ENCODE data around the gene RNF5. TPM values are rescaled to one million over a fixed set of nuclear protein-coding genes. Genes with fewer than 3 reads are reported as not detected.

Gene RNF5
- total RNA-seq, 4 donors from 2014 or later: 54.6 to 98.3 (median 78.1) TPM

DNA sequence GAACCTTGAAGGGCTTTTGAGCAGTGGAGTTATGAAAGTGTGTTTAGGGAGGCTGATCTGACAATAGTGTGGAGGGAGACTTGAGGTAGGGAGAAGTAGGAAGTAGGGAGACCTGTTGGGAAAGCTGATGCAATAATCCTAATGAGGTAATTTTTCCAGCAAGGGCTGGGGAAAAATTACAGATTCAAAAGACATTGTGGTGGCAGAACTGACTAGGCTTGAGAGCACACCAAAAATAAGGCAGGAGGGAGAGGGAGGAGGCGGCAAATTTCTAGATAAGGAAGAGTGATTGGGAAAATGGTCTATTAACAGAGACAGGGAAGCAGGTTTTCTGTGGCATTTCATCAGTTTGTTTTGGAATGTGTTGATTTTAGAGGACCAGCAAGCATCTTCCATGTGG is 31.9 kb upstream of the RNF5 start:
- H3K4me1 ChIP-seq: no peaks in the 10 kb centered on the region
- in situ Hi-C loops (cut with MboI; ENCODE audit: low sequenced_read_pairs in 4 of 4) (loop anchor here in 1 of 4 donors (25.0 kb wide), 1 partner anchor 184 kb away; the partner anchor contains the start of genes DXO, NELFE and SKIC2), intact Hi-C loops (cut with DNase I; ENCODE audit: low total_unique reads) (no loop called here)
- no peaks in the 10 kb centered on the region for H3K36me3 ChIP-seq
- no peaks in the 10 kb centered on the region for H3K9me3 ChIP-seq
- DNase-seq: no peak
- no peak overlapping the region for H3K27ac ChIP-seq
- TF ChIP-seq, protein P1, sequence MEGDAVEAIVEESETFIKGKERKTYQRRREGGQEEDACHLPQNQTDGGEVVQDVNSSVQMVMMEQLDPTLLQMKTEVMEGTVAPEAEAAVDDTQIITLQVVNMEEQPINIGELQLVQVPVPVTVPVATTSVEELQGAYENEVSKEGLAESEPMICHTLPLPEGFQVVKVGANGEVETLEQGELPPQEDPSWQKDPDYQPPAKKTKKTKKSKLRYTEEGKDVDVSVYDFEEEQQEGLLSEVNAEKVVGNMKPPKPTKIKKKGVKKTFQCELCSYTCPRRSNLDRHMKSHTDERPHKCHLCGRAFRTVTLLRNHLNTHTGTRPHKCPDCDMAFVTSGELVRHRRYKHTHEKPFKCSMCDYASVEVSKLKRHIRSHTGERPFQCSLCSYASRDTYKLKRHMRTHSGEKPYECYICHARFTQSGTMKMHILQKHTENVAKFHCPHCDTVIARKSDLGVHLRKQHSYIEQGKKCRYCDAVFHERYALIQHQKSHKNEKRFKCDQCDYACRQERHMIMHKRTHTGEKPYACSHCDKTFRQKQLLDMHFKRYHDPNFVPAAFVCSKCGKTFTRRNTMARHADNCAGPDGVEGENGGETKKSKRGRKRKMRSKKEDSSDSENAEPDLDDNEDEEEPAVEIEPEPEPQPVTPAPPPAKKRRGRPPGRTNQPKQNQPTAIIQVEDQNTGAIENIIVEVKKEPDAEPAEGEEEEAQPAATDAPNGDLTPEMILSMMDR (IDR thresholded peaks at IDR 0.05 in 4 of 5, conservative IDR thresholded peaks at IDR 0.05 in 1 of 5): no peak
- no peak for TF ChIP-seq POLR2A (IDR thresholded peaks at IDR 0.05)
- peaks cover 18 to 31% (median 23%) of the 10 kb centered on the region in 3 donors for H3K27me3 ChIP-seq
- no peak overlapping the region for H3K4me3 ChIP-seq
- ATAC-seq: no peak

DNA sequence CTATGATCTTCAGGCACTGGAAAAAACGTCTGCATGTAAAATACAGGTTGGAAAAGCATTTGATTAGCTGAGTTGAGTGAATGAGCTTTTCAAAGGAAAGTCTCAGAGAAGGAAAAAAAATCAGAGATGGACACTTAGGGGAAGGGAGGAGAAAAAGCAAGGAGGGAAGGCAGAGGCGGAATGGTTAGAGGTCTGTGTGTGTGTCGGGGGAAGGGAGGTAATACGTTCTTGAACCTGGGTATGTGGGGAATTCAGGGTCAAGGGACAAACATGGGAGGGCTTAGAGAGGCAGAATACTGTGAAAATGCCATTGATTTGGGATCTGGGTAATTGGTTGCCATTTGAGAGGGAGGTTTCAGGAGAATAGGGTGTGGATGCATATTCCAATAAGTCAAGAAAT is 31.5 kb upstream of the RNF5 start:
- intact Hi-C loops (cut with DNase I; ENCODE audit: low total_unique reads): no loop called here
- in situ Hi-C loops (cut with MboI; ENCODE audit: low sequenced_read_pairs in 4 of 4): loop anchor here in 1 of 4 donors (25.0 kb wide), 1 partner anchor 184 kb away; the partner anchor contains the start of genes DXO, NELFE and SKIC2

DNA sequence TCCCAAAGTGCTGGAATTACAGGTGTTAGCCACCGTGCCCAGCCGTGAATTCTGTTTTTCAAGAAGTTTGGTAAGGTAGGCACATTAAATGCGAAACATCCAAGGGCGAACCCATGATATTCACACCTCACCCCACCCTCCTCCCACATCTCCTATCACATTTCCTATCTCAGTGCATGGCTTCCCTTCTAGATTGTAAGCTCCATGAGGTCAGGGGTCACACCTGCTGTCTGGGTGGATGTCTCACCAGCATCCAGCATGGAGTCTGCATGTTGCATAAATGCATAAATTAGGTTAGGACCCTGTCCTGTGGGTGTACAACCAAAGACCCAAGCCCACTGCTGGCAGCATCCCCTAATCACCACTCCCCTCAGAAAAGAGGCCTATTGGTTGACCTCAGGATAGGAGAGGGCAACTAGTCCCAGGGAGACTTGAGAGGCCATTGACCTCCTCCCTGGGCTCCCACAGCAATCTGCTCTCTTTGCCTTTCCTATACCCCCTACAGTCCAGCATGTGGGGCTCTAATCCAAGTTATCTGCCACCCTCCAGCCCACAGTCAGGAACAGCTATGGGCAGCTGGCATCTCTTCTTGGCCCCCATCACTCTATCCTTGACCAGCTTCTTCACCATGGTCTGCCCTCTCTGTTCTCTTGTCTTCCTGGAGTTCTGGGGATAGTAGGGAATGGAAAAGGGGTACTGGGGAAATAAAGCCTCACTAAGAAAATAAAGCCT is 30.6 kb upstream of the RNF5 start:
- H3K36me3 ChIP-seq: no peaks in the 10 kb centered on the region
- peaks cover 18 to 32% (median 23%) of the 10 kb centered on the region in 3 donors for H3K27me3 ChIP-seq
- DNase-seq (no peak), ATAC-seq (no peak)
- H3K27ac ChIP-seq: no peak overlapping the region
- H3K9me3 ChIP-seq: no peaks in the 10 kb centered on the region
- no peak overlapping the region for H3K4me3 ChIP-seq
- H3K4me1 ChIP-seq: peaks cover 6 to 7% of the 10 kb centered on the region in 2 donors
- in situ Hi-C loops (cut with MboI; ENCODE audit: low sequenced_read_pairs in 4 of 4) (loop anchor here in 1 of 4 donors (25.0 kb wide), 1 partner anchor 185 kb away; the partner anchor contains the start of genes DXO, NELFE and SKIC2), intact Hi-C loops (cut with DNase I; ENCODE audit: low total_unique reads) (no loop called here)
- no peak for TF ChIP-seq POLR2A (IDR thresholded peaks at IDR 0.05)
- TF ChIP-seq, protein P1 (IDR thresholded peaks at IDR 0.05 in 4 of 5, conservative IDR thresholded peaks at IDR 0.05 in 1 of 5): no peak

More for the DNA sequence above, 31.5 kb upstream of the RNF5 start:
- no peaks in the 10 kb centered on the region for H3K4me1 ChIP-seq
- no peaks in the 10 kb centered on the region for H3K36me3 ChIP-seq
- TF ChIP-seq, protein P1 (IDR thresholded peaks at IDR 0.05 in 4 of 5, conservative IDR thresholded peaks at IDR 0.05 in 1 of 5): no peak
- TF ChIP-seq POLR2A (IDR thresholded peaks at IDR 0.05): no peak
- H3K9me3 ChIP-seq: no peaks in the 10 kb centered on the region
- ATAC-seq (no peak), DNase-seq (no peak)
- H3K27ac ChIP-seq: no peak overlapping the region
- H3K4me3 ChIP-seq: no peak overlapping the region
- peaks cover 18 to 32% (median 23%) of the 10 kb centered on the region in 3 donors for H3K27me3 ChIP-seq

DNA sequence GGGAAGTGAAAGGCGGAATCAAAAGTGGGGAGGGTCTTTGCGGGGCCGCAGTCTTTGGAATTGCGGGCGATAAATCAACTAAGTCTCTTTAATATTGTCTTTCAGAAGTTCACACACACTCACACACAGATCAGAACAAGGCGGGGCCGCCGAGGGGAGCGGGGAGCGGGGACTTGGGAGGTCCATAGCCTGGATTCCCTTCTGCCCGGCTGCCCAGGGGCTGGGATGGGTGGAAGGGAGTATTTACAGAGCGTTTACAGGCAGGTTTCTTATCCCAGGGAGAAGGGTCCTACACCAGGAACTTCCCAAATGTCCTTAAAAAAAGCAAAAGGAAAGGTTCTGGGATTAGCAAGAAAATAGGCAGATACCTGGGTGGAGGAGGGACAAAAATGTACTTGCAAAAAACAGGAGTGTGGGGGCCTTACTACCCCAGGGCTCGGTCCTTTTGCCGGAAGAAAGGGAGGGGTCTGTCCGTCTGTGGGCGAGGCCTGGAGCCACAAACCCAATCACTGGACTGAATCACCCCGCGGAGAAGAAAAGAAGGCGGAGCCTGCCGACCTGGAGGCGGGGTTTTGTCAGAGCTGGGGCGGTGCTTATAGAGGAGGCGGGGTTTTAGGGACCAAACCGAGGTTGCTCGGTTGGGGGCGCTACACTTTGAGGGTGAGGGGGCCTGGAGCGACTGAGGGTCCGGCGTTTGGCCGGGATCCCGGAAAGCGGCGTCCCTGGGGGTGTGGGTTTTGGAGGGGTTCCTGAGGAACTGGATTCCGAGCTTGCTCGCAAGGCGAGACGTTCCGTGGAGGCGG is 29.7 kb upstream of the RNF5 start:
- Histone ChIP-seq H3K36me3 (no peaks in the 10 kb centered on the region), H3K4me1 (peaks cover 12 to 14% of the 10 kb centered on the region in 2 donors), H3K27me3 (peaks cover 18 to 32% (median 23%) of the 10 kb centered on the region in 3 donors), H3K4me3 (peak overlapping the region in 3 of 4 donors; percentile 24 to 31 (median 28)), H3K27ac (no peak overlapping the region), H3K9me3 (no peaks in the 10 kb centered on the region)
- DNase-seq (peak; percentile 31 to 52), ATAC-seq (peak; percentile 48 to 55)
- intact Hi-C loops (cut with DNase I; ENCODE audit: low total_unique reads): no loop called here
- in situ Hi-C loops (cut with MboI; ENCODE audit: low sequenced_read_pairs in 4 of 4): loop anchor here in 1 of 4 donors (25.0 kb wide), 1 partner anchor 186 kb away; the partner anchor contains the start of genes DXO, NELFE and SKIC2
- TF ChIP-seq, protein P1 (IDR thresholded peaks at IDR 0.05 in 4 of 5, conservative IDR thresholded peaks at IDR 0.05 in 1 of 5): peak in 1 of 5 experiments; percentile 13
- no peak for TF ChIP-seq POLR2A (IDR thresholded peaks at IDR 0.05)

All from gastrocnemius medialis (tissue), 4 donors.